Upper lobe of right lung (tissue), 1 donor: Measurements from ENCODE around the gene CCDC47. TPM values are rescaled to one million over a fixed set of nuclear protein-coding genes. Genes with fewer than 3 reads are reported as not detected.

Source experiments
- ATAC-seq: fragments of 200-7000 bp; cut with Tn5 transposase; one replicate; pipeline ENCODE4 v1.9.1; 2020; ENCODE audit warnings: mild to moderate bottlenecking, moderate library complexity
- DNase-seq: peaks from one replicate; pipeline ENCODE4 v3.0.0-alpha.2; 2020
- H3K27ac ChIP-seq: fragments of 200-600 bp; one replicate; pipeline ENCODE4 v1.8.0; 2022
- H3K27me3 ChIP-seq: fragments of 200-600 bp; one replicate; pipeline ENCODE4 v1.8.0; 2022; ENCODE audit warnings: mild to moderate bottlenecking
- H3K36me3 ChIP-seq: fragments of 200-600 bp; one replicate; pipeline ENCODE4 v1.8.0; 2022
- H3K4me1 ChIP-seq: fragments of 200-600 bp; one replicate; pipeline ENCODE4 v1.8.0; 2022
- H3K4me3 ChIP-seq: fragments of 200-600 bp; one replicate; pipeline ENCODE4 v1.8.0; 2022; ENCODE audit warnings: mild to moderate bottlenecking
- H3K9me3 ChIP-seq: fragments of 200-600 bp; one replicate; pipeline ENCODE4 v1.8.0; 2022
- intact Hi-C: fragments of 100-400 bp; cut with DNase I; formaldehyde crosslinking; loops from one replicate; pipeline ENCODE4 v1.11.0; 2022
- total RNA-seq: library from RNA; stranded (reverse); fragmentation: NEBNext Ultra II Directional; extraction: Animal tissue kit (Norgen Biotek cat#: 25700); gene quantifications from one replicate; pipeline ENCODE4 v1.2.1, GENCODE V29; 2021
- TF ChIP-seq, protein P1 (sequence below): fragments of 200-600 bp; IDR thresholded peaks from one replicate; pipeline ENCODE4 v1.8.0; 2022; ENCODE audit warnings: antibody characterized with exemption
- donor health status: DM: no; HTN: yes; CAD: no; lungs with severe emphysema.

The CCDC47 gene
- total RNA-seq, 1 donor from 2014 or later: 91.4 TPM

GRCh38 chr17:63752707-63753106 is 20.7 kb downstream of the CCDC47 start:
- ATAC-seq (no peak), DNase-seq (no peak)
- H3K4me1 ChIP-seq: no peaks in the 10 kb centered on the region
- peaks cover 98% of the 10 kb centered on the region for H3K36me3 ChIP-seq
- no peaks in the 10 kb centered on the region for H3K27me3 ChIP-seq
- intact Hi-C loops: no loop called here
- no peaks in the 10 kb centered on the region for H3K9me3 ChIP-seq
- H3K27ac ChIP-seq: no peak overlapping the region
- H3K4me3 ChIP-seq: no peak overlapping the region
- TF ChIP-seq, protein P1, sequence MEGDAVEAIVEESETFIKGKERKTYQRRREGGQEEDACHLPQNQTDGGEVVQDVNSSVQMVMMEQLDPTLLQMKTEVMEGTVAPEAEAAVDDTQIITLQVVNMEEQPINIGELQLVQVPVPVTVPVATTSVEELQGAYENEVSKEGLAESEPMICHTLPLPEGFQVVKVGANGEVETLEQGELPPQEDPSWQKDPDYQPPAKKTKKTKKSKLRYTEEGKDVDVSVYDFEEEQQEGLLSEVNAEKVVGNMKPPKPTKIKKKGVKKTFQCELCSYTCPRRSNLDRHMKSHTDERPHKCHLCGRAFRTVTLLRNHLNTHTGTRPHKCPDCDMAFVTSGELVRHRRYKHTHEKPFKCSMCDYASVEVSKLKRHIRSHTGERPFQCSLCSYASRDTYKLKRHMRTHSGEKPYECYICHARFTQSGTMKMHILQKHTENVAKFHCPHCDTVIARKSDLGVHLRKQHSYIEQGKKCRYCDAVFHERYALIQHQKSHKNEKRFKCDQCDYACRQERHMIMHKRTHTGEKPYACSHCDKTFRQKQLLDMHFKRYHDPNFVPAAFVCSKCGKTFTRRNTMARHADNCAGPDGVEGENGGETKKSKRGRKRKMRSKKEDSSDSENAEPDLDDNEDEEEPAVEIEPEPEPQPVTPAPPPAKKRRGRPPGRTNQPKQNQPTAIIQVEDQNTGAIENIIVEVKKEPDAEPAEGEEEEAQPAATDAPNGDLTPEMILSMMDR: no peak

DNA sequence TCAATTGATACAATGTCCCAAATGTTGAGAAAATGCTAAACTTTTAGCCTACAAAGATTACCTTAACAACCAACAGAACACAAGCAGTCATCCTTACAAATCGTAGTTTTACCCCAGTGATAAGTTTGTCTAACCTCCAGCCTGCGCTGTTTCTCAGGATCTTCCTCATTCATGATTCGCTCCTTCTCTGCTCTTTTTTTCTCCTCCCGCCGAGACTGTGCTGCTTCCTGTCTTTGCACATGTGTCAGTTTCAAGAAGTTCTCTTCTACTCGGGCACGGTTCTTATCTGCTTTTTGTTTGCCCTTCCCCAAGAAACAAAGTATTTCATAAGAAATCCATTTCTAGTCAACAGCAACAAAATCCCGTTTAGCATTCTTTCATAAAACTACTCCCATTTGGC is 21.6 kb downstream of the CCDC47 start:
- no peak overlapping the region for H3K27ac ChIP-seq
- DNase-seq (no peak), ATAC-seq (peak; percentile 53)
- no peaks in the 10 kb centered on the region for H3K27me3 ChIP-seq
- intact Hi-C loops: no loop called here
- H3K4me1 ChIP-seq: no peaks in the 10 kb centered on the region
- TF ChIP-seq, protein P1: no peak
- no peak overlapping the region for H3K4me3 ChIP-seq
- no peaks in the 10 kb centered on the region for H3K9me3 ChIP-seq
- peaks cover 94% of the 10 kb centered on the region for H3K36me3 ChIP-seq

DNA sequence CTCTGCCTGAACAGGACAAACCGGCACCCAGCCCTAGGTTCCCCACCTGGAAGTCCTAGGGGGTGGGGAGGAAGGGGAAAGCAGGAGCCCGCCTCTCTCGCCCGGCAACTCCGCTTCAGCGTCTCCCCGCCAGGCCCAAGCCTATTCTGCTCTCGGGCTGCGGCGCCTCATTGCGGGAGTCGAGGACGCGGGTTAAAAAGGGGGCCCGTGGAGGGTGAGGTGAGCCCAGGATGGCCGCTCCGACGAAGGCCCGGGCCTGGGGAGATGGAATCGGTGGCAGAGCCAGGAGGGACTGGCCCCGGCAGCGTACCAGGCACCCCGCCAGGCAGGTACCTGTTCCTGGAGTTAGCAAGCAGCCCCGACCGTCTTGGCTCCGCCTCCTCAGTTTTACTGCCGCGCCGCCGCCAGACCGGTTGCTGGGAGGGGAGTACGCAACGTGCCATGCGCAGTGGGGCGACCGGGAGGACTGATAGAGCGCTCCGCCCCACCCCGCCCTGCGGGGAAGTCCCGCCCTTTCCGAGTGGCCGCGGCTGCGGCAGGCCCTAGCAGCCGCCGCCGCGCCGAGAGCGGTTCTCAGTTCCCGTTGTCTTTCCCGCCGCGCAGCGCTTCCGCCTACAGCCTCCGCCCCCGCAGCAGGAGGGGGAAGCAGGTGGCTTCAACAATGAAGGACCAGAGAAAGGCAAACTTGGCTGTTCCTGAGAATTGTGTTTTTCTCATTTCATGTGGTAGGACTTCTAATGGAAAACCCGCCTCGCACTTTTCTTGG is 31.8 kb downstream of the CCDC47 start, which contains the start of gene STRADA:
Gene STRADA, minus strand, starts transcription at position 392 of the 766 bp plus-strand sequence. CDS start 13,430 bp downstream, outside the sequence.
- DNase-seq (peak; percentile 100), ATAC-seq (peak; percentile 99)
- peak within 1 kb of the TSS; percentile 96 for H3K27ac ChIP-seq
- intact Hi-C loops: no loop called here
- H3K4me1 ChIP-seq: peaks cover 12% of the 10 kb centered on the region
- H3K27me3 ChIP-seq: no peaks in the 10 kb centered on the region
- H3K9me3 ChIP-seq: no peaks in the 10 kb centered on the region
- peak within 1 kb of the TSS; percentile 95 for H3K4me3 ChIP-seq
- TF ChIP-seq, protein P1: no peak
- H3K36me3 ChIP-seq: peaks cover 20% of the 10 kb centered on the region

GRCh38 chr17:63741143-63741407 is 32.3 kb downstream of the CCDC47 start:
- TF ChIP-seq, protein P1: no peak
- H3K9me3 ChIP-seq: no peaks in the 10 kb centered on the region
- peak; percentile 1 for ATAC-seq
- H3K27me3 ChIP-seq: no peaks in the 10 kb centered on the region
- H3K36me3 ChIP-seq: peaks cover 15% of the 10 kb centered on the region
- intact Hi-C loops: no loop called here
- peak overlapping the region; percentile 96 for H3K27ac ChIP-seq
- DNase-seq: no peak
- peaks cover 12% of the 10 kb centered on the region for H3K4me1 ChIP-seq
- H3K4me3 ChIP-seq: peak overlapping the region; percentile 95

GRCh38 chr17:63740464-63741142 is 32.8 kb downstream of the CCDC47 start:
- H3K36me3 ChIP-seq: peaks cover 10% of the 10 kb centered on the region
- DNase-seq (no peak), ATAC-seq (no peak)
- peak overlapping the region; percentile 95 for H3K4me3 ChIP-seq
- H3K27ac ChIP-seq: peak overlapping the region; percentile 96
- peaks cover 12% of the 10 kb centered on the region for H3K4me1 ChIP-seq
- TF ChIP-seq, protein P1: no peak
- no peaks in the 10 kb centered on the region for H3K9me3 ChIP-seq
- H3K27me3 ChIP-seq: no peaks in the 10 kb centered on the region
- intact Hi-C loops: no loop called here
